GM12872 (cell line): ENCODE results near the gene OPCML.

ENCODE experiments used
- CTCF ChIP-seq: IDR thresholded peaks from 3 replicates; pipeline ENCODE4 v1.5.1; 2011; ENCODE audit warnings: low read depth, mild to moderate bottlenecking, low read length, moderate library complexity; ENCODE audit not compliant: insufficient read depth

Gene OPCML

DNA sequence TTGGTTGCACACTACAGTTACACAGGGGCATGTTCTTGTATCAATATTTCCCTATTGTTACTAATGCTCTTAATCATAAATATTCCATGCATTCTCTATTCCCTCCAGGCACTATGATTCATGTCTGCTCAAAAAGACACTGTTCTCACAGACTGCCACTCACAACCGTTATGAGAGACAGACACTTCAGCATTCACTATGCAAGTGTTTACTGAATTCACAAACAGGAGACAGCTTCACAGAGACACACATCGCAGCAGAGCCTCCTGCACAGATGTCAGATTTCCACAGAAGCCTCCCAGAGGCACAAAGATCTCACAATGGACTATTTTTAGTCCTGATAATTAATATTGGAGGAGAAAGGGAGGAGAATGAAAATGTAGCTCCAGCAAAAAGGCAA lies 930.4 kb downstream of the OPCML start:
- no peak for TF ChIP-seq CTCF

- TF ChIP-seq CTCF, result no peak
Observed at GRCh38 chr11:132595711-132596134, 936.6 kb downstream of the OPCML start.

DNA sequence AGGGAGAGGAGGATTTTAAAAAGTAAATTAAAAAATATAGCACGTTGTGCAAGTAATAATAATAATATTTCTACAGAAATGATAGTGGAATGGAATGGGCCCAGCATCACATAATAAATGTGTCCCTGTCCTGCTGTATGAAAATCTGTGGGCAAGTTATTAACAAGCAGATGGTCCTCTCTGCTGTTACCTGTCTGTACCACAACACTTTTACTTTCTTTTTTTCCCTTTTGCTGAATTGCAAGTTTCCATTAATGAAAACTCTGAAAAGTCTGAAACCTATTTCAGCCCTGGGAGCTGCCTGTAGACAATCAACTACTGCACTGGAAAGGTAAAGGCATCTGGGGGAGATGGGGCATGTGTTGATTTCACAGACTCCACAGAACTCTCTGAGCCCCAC lies 937.1 kb downstream of the OPCML start:
- TF ChIP-seq CTCF, result no peak

GRCh38 chr11:132590986-132591385 lies 941.3 kb downstream of the OPCML start:
- no peak for TF ChIP-seq CTCF

GRCh38 chr11:132590554-132590953 lies 941.7 kb downstream of the OPCML start:
- TF ChIP-seq CTCF, result no peak

- TF ChIP-seq CTCF, result no peak
Observed at GRCh38 chr11:132589791-132590190, 942.5 kb downstream of the OPCML start.

DNA sequence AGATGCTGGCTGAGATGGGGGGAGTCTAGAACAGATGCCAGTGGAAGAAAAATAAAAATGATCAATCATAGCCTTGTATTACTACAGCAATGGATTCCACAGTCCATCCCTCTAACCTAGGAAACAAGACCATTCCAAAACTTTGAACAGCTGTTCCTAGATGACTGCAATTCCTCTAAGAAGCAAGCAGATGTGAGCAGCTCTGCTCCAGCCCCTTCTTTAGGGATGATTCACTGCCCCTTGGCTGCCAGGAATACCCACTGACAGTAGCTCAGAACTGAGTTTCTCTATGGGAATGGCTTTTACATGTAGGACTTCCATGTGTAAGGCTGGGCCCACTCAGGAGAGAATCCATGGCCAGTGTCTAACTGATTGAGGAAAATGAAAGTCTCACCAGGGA lies 943.9 kb downstream of the OPCML start:
- no peak for TF ChIP-seq CTCF

DNA sequence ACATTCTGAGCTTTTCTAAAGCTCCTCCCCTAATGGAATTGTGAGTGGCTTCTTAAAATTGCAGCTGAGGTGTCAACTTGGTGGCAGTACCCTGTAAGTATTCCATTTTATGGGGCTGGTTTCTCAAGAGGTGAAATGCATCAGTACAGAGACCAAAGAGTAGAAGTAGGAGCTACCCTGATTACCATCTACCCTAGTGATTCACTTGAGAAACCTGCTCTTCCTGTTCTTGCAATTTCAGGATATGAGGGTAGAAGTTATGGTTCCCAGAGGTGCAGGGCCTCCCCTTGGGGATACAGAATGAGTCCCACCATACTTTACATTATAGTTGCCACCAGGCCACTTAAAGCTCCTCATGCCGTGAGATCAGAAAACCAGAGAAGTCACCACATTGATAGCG lies 944.6 kb downstream of the OPCML start:
- no peak for TF ChIP-seq CTCF
